D721Med (cell line): ENCODE measurements around the gene WDR27.

Experiments used
- DNase-seq: peaks from one replicate; pipeline ENCODE4 v3.0.0; 2011; ENCODE audit warnings: low spot score; ENCODE audit not compliant: insufficient read length
- FAIRE-seq: peaks from 2 replicates; lab custom pipeline; 2011; peaks lifted over from hg19 to GRCh38; lab: Jason Lieb, UNC
- TF ChIP-seq, protein P1 (sequence below): IDR thresholded peaks from 2 replicates; pipeline ENCODE4 v1.5.1; 2012; ENCODE audit warnings: mild to moderate bottlenecking, control low read depth; ENCODE audit not compliant: insufficient read depth; ENCODE audit errors: missing control alignments

Gene WDR27

DNA sequence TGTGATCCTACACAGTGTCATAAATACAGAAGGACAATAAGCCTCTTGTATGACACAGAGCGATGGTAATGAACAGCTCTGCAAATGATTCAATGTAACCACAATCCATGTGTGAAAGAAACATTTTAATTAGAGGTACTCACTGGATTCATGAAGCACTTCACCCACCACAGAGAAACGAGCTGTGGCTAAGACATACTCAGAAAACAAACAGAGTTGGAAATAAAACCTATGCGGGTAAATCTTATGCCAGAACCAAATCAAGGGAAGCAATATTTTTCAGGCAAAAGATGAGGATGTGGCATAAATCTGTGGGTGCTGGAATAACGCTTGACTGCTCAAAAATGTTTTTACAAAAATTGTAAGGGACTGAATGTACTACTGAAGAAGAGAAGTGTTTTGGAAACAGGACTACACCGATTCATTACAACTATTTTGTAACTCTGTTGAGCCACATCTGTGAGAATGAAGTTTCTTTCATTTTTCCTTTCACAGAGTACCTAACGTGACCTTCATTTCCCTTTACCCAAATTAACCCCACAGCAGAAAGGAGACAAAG lies 112.1 kb downstream of the WDR27 start:
- no peak for FAIRE-seq
- TF ChIP-seq, protein P1, sequence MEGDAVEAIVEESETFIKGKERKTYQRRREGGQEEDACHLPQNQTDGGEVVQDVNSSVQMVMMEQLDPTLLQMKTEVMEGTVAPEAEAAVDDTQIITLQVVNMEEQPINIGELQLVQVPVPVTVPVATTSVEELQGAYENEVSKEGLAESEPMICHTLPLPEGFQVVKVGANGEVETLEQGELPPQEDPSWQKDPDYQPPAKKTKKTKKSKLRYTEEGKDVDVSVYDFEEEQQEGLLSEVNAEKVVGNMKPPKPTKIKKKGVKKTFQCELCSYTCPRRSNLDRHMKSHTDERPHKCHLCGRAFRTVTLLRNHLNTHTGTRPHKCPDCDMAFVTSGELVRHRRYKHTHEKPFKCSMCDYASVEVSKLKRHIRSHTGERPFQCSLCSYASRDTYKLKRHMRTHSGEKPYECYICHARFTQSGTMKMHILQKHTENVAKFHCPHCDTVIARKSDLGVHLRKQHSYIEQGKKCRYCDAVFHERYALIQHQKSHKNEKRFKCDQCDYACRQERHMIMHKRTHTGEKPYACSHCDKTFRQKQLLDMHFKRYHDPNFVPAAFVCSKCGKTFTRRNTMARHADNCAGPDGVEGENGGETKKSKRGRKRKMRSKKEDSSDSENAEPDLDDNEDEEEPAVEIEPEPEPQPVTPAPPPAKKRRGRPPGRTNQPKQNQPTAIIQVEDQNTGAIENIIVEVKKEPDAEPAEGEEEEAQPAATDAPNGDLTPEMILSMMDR: no peak
- DNase-seq: no peak

DNA sequence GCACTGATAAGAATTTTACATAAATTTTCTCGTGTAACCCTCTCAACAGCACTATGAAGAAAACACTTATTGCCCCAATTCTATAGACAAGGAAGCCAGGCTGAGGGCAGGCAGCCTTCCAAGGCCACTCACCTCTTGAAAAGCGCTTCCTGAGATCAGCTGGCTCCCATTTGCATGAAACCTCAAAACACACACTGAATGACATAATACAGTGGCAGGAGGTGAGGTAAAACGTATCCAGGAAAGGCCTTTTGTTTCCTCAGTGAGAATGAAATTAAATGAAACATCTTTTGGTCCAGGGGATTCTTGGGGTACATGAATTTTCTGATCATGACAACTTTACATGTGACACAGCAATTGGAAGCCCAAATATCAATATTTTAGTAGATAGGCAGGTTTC lies 112.5 kb downstream of the WDR27 start:
- DNase-seq (no peak), FAIRE-seq (no peak)
- TF ChIP-seq, protein P1: no peak

DNA sequence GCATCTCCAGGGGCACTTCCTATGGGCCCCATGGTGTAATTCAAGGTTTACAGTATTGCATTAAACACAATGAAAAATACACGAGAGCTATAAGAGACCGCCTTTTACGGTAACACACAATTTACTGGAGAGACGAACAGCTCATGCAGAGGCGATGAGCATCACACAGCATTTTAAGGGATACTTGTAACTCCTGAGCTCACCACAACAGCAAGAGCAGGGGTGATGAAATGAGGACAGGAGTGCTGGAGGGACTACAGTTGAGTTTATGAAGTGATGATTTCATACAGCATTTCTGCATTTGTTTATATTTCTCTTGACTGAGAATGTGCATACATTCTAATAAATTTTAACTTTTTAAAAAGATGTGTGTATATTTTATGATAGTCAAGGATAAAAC lies 113.9 kb downstream of the WDR27 start:
- FAIRE-seq (no peak), DNase-seq (no peak)
- TF ChIP-seq, protein P1: no peak

DNA sequence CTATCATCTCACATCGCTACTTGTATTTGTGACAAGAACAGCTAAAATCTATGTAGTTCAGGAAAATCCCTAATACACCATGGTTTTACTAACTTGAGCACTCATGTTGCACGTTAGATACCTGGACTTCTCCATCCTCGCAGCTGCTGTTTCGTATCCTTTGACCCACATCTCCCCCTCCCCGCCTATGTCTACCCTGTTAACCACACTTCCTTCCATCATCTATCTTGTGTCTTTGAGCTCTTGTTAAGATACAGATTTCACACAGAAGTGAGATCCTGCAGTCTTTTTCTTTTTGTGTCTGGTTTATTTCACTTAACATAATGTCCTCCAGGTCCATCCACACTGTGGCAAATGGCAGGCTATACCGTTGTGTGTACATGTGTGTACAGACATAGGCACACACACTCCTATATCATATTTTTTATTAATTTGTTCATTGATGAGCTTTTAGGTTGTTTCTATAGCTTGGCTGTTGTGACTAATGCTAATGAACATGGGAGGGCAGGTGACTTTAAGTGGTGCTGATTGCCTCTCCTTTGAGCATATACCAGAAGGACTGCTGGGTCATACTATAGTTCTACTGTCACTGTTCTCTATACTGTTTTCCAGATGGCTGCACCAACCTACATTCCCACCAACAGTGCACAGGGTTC lies 117.8 kb downstream of the WDR27 start:
- FAIRE-seq (no peak), DNase-seq (no peak)
- TF ChIP-seq, protein P1: no peak

DNA sequence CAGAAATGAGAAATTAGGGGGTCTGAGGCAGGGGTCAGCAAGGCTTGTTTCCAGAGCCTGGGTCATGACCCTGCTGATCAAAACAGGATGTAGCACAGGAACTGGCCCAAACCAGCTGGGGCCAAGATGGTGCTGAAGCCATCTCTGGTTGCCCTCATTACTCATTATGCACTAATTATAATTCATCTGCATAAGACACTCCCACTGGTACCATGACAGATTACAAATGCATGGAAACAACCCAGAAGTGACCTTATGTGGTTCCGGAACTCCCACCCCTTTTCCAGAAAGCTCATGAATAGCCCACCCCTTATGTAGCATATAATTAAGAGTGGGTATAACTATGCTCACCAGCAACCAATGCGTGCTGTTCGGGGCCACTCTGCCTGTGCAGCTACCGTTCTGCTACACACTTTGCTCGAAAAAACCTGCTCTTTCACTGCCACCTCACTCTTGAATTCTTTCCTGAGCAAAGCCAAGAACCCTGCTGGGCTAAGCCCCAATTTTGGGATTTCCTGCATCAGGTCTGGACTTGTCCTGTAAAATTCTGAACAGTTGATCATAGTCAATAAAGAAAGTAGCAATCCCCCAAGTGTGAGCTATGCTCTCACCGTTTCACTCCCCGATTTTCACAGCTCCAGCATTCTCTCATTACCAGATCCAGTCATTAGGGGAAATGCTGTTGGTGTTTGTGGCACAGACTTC lies 122.3 kb downstream of the WDR27 start:
- FAIRE-seq: no peak
- TF ChIP-seq, protein P1: no peak

DNA sequence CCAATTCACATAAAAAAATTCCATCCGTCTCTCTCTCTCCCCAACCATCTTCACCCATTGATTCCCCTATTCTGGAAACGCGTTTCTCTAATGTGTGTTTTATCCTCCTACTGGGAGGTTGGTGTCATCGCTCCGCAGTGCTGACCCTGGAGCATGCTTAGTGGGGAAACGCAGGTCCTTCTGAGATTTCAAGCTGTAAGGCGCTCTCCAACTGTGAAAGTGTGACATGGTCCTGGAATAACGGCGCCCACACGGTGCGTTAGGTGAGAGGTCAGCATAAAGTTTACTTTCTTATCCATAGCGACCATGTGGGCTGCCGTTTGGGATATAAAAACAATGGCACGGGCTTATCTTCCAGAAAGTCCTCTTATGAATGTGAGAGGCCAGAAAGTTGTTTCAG lies 123.9 kb downstream of the WDR27 start:
- FAIRE-seq (no peak), DNase-seq (no peak)
- TF ChIP-seq, protein P1: no peak

More for the DNA sequence above, 122.3 kb downstream of the WDR27 start:
- DNase-seq: no peak

DNA sequence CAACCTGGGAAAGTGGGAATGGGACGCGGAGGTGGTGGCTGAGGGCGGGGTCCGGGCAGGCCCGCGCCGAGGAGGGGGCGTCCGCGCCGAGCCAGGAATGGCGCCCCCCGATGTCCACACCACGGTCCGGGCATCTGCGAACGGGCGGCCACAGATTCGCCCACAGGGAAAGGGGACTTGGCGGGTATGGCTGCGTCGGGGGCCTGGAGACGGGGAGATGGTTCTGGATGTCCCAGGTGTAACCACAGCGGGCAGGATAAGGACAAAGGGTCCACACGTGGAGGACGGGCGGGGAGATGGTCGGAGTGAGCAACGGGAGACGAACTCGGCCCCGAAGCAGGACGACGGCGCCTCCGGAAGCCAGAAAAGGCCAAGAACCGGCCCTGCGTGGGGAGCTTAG lies 124.6 kb downstream of the WDR27 start:
- FAIRE-seq: no peak

More for the DNA sequence above, 124.6 kb downstream of the WDR27 start:
- DNase-seq: no peak
- TF ChIP-seq, protein P1: no peak
